Measurements from ENCODE around the gene RMDN2.
"Not testable (repeated sequence)": the region's sequence is repeated elsewhere in the genome, so short reads cannot be mapped to it uniquely, and the experiment has no call there.

DNA sequence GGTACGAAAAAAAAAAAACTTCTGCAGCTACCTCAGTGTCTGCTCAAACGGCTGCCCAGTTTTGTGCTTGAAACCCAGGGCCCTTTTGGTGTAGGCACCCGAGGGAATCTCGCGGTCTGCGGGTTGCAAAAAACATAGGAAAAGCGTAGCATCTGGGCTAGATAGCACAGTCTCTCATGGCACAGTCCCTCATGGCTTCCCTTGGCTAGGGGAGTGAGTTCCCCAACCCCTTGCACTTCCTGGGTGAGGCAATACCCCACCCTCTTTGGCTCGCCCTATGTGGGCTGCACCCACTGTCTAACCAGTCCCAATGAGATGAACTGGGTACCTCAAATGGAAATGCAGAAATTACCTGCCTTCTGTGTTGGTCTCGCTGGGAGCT is 37.6 kb downstream of the RMDN2 start:
- TF ChIP-seq, protein P1, sequence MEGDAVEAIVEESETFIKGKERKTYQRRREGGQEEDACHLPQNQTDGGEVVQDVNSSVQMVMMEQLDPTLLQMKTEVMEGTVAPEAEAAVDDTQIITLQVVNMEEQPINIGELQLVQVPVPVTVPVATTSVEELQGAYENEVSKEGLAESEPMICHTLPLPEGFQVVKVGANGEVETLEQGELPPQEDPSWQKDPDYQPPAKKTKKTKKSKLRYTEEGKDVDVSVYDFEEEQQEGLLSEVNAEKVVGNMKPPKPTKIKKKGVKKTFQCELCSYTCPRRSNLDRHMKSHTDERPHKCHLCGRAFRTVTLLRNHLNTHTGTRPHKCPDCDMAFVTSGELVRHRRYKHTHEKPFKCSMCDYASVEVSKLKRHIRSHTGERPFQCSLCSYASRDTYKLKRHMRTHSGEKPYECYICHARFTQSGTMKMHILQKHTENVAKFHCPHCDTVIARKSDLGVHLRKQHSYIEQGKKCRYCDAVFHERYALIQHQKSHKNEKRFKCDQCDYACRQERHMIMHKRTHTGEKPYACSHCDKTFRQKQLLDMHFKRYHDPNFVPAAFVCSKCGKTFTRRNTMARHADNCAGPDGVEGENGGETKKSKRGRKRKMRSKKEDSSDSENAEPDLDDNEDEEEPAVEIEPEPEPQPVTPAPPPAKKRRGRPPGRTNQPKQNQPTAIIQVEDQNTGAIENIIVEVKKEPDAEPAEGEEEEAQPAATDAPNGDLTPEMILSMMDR (conservative IDR thresholded peaks at IDR 0.05; ENCODE audit: low read depth in 2 of 2): not testable (repeated sequence)
- TF ChIP-seq JUNB (IDR thresholded peaks at IDR 0.05; ENCODE audit: unreplicated experiment); POLR2AphosphoS5 (IDR thresholded peaks at IDR 0.05; ENCODE audit: low read depth); EZH2 (IDR thresholded peaks at IDR 0.05; ENCODE audit: low read depth, unreplicated experiment); EZH2phosphoT487 (IDR thresholded peaks at IDR 0.05; ENCODE audit: unreplicated experiment); CREB1 (CRISPR knock-in tag; IDR thresholded peaks at IDR 0.05; ENCODE audit: low read depth); NANOG (IDR thresholded peaks at IDR 0.05; ENCODE audit: borderline replicate concordance); ZNF114 (CRISPR knock-in tag; IDR thresholded peaks at IDR 0.05); ZNF331 (CRISPR knock-in tag; IDR thresholded peaks at IDR 0.05; ENCODE audit: low read depth); STAT1 (IDR thresholded peaks at IDR 0.05; ENCODE audit: unreplicated experiment): not testable (repeated sequence)
- TF ChIP-seq, protein P2, sequence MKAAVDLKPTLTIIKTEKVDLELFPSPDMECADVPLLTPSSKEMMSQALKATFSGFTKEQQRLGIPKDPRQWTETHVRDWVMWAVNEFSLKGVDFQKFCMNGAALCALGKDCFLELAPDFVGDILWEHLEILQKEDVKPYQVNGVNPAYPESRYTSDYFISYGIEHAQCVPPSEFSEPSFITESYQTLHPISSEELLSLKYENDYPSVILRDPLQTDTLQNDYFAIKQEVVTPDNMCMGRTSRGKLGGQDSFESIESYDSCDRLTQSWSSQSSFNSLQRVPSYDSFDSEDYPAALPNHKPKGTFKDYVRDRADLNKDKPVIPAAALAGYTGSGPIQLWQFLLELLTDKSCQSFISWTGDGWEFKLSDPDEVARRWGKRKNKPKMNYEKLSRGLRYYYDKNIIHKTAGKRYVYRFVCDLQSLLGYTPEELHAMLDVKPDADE (IDR thresholded peaks at IDR 0.05): not testable (repeated sequence)
- TF ChIP-seq, protein P3, sequence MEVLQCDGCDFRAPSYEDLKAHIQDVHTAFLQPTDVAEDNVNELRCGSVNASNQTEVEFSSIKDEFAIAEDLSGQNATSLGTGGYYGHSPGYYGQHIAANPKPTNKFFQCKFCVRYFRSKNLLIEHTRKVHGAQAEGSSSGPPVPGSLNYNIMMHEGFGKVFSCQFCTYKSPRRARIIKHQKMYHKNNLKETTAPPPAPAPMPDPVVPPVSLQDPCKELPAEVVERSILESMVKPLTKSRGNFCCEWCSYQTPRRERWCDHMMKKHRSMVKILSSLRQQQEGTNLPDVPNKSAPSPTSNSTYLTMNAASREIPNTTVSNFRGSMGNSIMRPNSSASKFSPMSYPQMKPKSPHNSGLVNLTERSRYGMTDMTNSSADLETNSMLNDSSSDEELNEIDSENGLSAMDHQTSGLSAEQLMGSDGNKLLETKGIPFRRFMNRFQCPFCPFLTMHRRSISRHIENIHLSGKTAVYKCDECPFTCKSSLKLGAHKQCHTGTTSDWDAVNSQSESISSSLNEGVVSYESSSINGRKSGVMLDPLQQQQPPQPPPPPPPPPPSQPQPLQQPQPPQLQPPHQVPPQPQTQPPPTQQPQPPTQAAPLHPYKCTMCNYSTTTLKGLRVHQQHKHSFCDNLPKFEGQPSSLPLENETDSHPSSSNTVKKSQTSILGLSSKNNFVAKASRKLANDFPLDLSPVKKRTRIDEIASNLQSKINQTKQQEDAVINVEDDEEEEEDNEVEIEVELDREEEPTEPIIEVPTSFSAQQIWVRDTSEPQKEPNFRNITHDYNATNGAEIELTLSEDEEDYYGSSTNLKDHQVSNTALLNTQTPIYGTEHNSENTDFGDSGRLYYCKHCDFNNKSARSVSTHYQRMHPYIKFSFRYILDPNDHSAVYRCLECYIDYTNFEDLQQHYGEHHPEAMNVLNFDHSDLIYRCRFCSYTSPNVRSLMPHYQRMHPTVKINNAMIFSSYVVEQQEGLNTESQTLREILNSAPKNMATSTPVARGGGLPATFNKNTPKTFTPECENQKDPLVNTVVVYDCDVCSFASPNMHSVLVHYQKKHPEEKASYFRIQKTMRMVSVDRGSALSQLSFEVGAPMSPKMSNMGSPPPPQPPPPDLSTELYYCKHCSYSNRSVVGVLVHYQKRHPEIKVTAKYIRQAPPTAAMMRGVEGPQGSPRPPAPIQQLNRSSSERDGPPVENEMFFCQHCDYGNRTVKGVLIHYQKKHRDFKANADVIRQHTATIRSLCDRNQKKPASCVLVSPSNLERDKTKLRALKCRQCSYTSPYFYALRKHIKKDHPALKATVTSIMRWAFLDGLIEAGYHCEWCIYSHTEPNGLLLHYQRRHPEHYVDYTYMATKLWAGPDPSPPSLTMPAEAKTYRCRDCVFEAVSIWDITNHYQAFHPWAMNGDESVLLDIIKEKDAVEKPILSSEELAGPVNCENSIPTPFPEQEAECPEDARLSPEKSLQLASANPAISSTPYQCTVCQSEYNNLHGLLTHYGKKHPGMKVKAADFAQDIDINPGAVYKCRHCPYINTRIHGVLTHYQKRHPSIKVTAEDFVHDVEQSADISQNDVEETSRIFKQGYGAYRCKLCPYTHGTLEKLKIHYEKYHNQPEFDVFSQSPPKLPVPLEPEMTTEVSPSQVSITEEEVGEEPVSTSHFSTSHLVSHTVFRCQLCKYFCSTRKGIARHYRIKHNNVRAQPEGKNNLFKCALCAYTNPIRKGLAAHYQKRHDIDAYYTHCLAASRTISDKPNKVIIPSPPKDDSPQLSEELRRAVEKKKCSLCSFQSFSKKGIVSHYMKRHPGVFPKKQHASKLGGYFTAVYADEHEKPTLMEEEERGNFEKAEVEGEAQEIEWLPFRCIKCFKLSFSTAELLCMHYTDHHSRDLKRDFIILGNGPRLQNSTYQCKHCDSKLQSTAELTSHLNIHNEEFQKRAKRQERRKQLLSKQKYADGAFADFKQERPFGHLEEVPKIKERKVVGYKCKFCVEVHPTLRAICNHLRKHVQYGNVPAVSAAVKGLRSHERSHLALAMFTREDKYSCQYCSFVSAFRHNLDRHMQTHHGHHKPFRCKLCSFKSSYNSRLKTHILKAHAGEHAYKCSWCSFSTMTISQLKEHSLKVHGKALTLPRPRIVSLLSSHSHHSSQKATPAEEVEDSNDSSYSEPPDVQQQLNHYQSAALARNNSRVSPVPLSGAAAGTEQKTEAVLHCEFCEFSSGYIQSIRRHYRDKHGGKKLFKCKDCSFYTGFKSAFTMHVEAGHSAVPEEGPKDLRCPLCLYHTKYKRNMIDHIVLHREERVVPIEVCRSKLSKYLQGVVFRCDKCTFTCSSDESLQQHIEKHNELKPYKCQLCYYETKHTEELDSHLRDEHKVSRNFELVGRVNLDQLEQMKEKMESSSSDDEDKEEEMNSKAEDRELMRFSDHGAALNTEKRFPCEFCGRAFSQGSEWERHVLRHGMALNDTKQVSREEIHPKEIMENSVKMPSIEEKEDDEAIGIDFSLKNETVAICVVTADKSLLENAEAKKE (CRISPR knock-in tag; IDR thresholded peaks at IDR 0.05): not testable (repeated sequence)
- TF ChIP-seq, protein P4, sequence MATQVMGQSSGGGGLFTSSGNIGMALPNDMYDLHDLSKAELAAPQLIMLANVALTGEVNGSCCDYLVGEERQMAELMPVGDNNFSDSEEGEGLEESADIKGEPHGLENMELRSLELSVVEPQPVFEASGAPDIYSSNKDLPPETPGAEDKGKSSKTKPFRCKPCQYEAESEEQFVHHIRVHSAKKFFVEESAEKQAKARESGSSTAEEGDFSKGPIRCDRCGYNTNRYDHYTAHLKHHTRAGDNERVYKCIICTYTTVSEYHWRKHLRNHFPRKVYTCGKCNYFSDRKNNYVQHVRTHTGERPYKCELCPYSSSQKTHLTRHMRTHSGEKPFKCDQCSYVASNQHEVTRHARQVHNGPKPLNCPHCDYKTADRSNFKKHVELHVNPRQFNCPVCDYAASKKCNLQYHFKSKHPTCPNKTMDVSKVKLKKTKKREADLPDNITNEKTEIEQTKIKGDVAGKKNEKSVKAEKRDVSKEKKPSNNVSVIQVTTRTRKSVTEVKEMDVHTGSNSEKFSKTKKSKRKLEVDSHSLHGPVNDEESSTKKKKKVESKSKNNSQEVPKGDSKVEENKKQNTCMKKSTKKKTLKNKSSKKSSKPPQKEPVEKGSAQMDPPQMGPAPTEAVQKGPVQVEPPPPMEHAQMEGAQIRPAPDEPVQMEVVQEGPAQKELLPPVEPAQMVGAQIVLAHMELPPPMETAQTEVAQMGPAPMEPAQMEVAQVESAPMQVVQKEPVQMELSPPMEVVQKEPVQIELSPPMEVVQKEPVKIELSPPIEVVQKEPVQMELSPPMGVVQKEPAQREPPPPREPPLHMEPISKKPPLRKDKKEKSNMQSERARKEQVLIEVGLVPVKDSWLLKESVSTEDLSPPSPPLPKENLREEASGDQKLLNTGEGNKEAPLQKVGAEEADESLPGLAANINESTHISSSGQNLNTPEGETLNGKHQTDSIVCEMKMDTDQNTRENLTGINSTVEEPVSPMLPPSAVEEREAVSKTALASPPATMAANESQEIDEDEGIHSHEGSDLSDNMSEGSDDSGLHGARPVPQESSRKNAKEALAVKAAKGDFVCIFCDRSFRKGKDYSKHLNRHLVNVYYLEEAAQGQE (IDR thresholded peaks at IDR 0.05; ENCODE audit: unreplicated experiment): not testable (repeated sequence)

Data from GM23338 (cell line).